ENCODE data around the gene SFI1.

Gene SFI1

DNA sequence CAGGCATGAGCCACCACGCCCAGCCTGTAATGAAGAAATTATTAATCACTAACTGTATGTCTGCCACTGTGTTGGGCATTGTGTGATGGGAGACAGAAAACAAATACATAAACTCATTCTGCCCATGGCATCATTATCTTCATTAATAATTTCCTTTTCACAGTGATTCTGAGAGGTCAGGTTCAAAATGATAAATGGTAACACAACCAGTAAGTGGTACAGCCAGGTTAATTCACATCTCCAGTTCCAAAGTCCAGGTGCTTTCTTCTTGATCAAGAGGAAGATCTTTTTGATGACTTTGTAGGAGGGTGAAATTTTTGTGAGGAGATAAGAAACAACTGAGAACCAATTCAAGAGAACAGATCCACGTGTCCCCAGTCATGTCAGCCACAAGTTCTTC, 98.9 kb downstream of the SFI1 start:
- no peak for TF ChIP-seq CTCF (conservative IDR thresholded peaks at IDR 0.05; ENCODE audit: low read depth, low read length)
- H3K4me3 ChIP-seq (ENCODE audit: low read length), result no peak overlapping the region
- DNase-seq (ENCODE audit: low read depth), result no peak

- TF ChIP-seq CTCF (conservative IDR thresholded peaks at IDR 0.05; ENCODE audit: low read depth, low read length), result no peak
- DNase-seq (ENCODE audit: low read depth), result peak; percentile 11
Measured at GRCh38 chr22:31602259-31602952, 106.1 kb downstream of the SFI1 start.

GRCh38 chr22:31603081-31603525, 106.8 kb downstream of the SFI1 start:
- no peak for TF ChIP-seq CTCF (conservative IDR thresholded peaks at IDR 0.05; ENCODE audit: low read depth, low read length)
- DNase-seq (ENCODE audit: low read depth), result no peak

More at GRCh38 chr22:31602259-31602952, 106.1 kb downstream of the SFI1 start:
- no peak overlapping the region for H3K4me3 ChIP-seq (ENCODE audit: low read length)

DNA sequence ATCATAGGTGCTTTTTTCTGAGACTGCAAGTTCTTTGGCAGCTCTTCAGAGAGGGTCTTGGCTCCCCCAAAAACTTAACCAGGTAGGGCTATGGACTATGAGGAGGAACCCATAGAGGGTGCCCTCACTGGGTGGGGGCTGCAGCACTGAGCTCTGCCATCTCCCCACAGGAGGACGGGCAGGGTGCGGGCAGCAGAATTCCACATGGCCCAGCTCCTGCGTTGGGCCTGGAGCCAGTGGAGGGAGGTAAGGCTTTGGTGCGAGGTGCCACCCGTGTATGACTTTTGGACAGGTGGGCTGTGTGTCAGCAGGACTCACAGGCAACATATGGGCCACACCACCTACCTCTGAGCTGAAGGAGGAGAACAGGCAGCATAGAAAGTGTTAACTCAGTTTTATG, 107.2 kb downstream of the SFI1 start:
- no peak for TF ChIP-seq CTCF (conservative IDR thresholded peaks at IDR 0.05; ENCODE audit: low read depth, low read length)
- no peak overlapping the region for H3K4me3 ChIP-seq (ENCODE audit: low read length)
- no peak for DNase-seq (ENCODE audit: low read depth)

More at GRCh38 chr22:31603081-31603525, 106.8 kb downstream of the SFI1 start:
- no peak overlapping the region for H3K4me3 ChIP-seq (ENCODE audit: low read length)

DNA sequence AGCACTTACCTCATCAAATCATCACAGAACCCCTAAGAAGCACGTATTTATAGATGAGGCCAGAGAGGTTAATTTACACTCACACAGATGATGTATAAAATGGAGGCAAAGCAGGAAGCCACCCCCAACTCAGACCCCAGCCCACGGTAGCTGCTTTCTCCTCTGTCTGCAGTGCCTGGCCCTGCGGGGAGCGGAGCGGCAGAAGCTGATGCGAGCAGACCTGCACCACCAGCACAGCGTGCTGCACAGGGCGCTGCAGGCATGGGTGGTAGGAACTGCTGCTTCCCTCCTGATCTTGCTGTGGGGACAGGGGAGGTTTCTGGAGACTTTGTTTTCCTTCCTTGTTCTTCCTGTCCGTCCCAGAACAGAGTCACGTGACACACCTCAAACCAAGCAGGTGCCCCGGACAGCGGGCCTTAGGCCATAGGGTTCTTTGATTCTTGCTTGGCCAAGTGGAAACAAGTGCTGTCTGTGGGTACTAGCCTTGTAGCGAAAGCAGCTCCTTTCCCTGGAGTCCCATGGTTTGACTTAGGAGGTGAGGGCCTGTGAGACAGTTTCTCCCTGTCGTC, 107.9 kb downstream of the SFI1 start:
- TF ChIP-seq CTCF (conservative IDR thresholded peaks at IDR 0.05; ENCODE audit: low read depth, low read length), result no peak
- H3K4me3 ChIP-seq (ENCODE audit: low read length), result no peak overlapping the region
- no peak for DNase-seq (ENCODE audit: low read depth)

DNA sequence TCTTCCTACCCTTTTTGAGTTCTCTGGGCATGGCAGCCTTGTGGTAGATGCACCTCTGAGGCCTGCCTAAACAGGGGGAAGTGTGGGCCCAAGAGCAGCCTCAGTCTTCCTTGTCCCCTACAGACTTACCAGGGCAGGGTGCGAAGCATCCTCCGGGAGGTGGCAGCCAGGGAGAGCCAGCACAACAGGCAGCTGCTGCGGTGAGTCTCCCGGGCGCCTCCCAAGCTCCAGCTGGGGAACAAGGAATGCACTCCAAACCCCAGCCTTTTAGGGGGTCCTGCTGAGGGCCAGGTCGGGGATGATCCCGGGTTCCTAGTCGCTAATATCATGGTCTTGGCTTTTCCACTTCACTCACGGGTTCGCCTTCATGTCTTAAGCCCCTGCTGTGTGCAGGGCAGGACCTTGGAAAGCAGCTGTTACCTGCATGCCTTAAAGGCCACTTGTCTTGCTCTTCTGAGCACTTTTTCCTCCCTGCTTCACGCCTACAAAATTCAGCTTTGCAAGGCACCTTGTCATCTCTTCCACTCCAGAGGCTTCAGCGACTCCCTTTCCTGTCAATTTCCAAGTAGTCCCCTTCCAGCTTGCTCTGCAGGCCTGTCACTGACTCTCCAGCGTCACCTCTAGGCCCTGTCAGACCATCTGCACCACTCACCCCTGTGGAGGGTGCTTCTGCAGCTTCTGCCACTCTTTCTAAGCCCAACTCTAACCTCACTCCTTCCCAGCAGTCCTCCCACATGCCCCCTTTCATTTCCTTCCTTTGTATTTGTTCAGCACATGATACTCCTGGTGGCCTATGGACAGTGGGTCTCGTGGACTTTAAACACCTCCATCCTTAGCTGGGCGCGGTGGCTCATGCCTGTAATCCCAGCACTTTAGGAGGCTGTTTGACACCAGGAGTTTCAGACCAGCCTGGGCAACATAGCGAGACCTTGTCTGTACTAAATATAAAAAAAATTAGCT, 108.7 kb downstream of the SFI1 start:
- no peak for TF ChIP-seq CTCF (conservative IDR thresholded peaks at IDR 0.05; ENCODE audit: low read depth, low read length)
- DNase-seq (ENCODE audit: low read depth), result no peak
- no peak overlapping the region for H3K4me3 ChIP-seq (ENCODE audit: low read length)

Measured in retinal pigment epithelial cell (primary cell).